ENCODE results near the gene TMEM243. TPM values are rescaled to one million over a fixed set of nuclear protein-coding genes. Genes with fewer than 3 reads are reported as not detected.

TMEM243 gene
- total and polyA plus RNA-seq, 10 of the 15 experiments (the other 5 are each of a cell fraction or from before 2014, with no cell fraction given), result 47.8 to 170 (median 77.9) TPM

DNA sequence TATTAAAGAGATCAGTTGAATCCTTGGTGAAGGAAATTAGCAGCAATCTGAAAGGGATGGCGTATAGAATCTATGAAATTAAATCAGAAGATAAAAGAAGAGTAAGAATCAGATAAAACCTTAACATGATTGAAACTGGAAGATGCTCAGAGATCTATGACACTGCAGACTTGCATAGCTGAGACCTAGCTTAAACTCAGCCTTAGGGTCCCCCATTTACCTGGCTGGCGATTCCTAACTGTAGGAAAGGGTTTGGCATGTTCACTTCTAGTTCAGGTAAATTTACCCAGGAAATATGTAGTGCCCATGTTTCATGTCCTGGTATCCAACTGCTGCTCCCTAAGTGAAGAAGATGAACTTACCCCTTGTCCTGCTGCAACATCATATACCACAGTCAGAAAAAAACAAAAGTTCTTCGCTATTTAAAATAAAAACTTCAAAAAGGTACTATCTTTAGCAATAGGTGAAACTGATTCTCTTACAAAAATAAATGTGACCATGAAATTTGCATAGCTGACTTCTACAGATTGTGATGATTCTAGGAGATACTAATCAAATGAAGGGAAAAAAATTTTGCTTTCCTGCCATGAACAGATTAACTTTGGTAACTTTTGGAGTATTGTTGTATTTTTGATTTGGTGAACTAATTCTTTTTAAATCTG, 47.8 kb upstream of the TMEM243 start (continued):
- TF ChIP-seq MEF2A (IDR thresholded peaks at IDR 0.05; ENCODE audit: insufficient read depth, low read depth, low read length) (peak; percentile 93), RUNX3 (IDR thresholded peaks at IDR 0.05; ENCODE audit: low read length) (peak; percentile 80), CBX5 (IDR thresholded peaks at IDR 0.05; ENCODE audit: low read depth) (no peak), FOXM1 (IDR thresholded peaks at IDR 0.05; ENCODE audit: low read depth, low read length) (peak; percentile 29; the same call in 1 of the 2 replicates), FOS (IDR thresholded peaks at IDR 0.05; ENCODE audit: borderline replicate concordance, extremely low read depth, insufficient read length) (no peak), SPI1 (IDR thresholded peaks at IDR 0.05; ENCODE audit: borderline replicate concordance, insufficient read depth, low read depth, low read length) (no peak), SMAD5 (IDR thresholded peaks at IDR 0.05; ENCODE audit: low read depth) (no peak)
- TF ChIP-seq, protein P1, sequence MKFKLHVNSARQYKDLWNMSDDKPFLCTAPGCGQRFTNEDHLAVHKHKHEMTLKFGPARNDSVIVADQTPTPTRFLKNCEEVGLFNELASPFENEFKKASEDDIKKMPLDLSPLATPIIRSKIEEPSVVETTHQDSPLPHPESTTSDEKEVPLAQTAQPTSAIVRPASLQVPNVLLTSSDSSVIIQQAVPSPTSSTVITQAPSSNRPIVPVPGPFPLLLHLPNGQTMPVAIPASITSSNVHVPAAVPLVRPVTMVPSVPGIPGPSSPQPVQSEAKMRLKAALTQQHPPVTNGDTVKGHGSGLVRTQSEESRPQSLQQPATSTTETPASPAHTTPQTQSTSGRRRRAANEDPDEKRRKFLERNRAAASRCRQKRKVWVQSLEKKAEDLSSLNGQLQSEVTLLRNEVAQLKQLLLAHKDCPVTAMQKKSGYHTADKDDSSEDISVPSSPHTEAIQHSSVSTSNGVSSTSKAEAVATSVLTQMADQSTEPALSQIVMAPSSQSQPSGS (IDR thresholded peaks at IDR 0.05; ENCODE audit: low read length), result 0 out of 2 replicates have a peak, but pooled peaks have one; percentile 45

DNA sequence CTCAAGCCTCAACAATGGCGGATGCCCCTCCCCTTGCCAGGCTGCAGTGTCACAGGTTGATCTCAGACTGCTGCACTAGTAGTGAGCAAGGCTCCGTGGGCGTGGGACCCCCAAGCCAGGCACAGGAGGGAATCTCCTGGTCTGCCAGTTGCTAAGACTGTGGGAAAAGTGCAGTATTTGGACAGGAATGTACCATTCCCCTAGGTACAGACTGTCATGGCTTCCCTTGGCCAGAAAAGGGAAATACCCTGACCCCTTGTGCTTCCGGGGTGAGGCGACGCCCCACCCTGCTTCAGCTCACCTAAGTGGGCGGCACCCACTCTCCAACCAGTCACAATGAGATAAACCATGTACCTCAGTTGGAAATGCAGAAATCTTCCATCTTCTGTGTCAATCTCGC, 44.0 kb upstream of the TMEM243 start:
- no peaks in the 10 kb centered on the region for H3K36me3 ChIP-seq (ENCODE audit: control insufficient read depth in 2 of 2, insufficient read depth in 2 of 2, low read length in 1 of 2)
- WGBS (ENCODE audit: insufficient coverage, insufficient replicate concordance, low lambda C conversion rate, missing lambda C conversion rate), result 53% methylated on average over 8 of the region's 8 CpGs
- no peaks in the 10 kb centered on the region for H3K79me2 ChIP-seq (ENCODE audit: control insufficient read depth, insufficient read depth, low read length)
- RAD21 ChIA-PET (ENCODE audit: unreplicated experiment), result no interaction called here
- FAIRE-seq (no peak), ATAC-seq (no peak), DNase-seq (ENCODE audit: low read depth, low spot score) (no peak)
- no TSS peak for BruUV-seq (replicated peaks)
- no peak overlapping the region for H3K9ac ChIP-seq (ENCODE audit: control insufficient read depth, insufficient read depth, low read length)
- SMC1A ChIA-PET (ENCODE audit: uncharacterized antibody, unreplicated experiment), result no interaction called here
- no peaks in the 10 kb centered on the region for H3K27me3 ChIP-seq (replicated peaks in 1 of 2; ENCODE audit: control insufficient read depth in 2 of 2, insufficient read depth in 2 of 2, low read length in 1 of 2)
- POLR2A ChIA-PET, result interaction anchor here (0.7 kb wide), 1 partner anchor 170 kb away, joined by 4 read pairs; no protein-coding TSS in a partner anchor
- H3K27ac ChIP-seq (ENCODE audit: control insufficient read depth, insufficient read depth), result no peak overlapping the region
- H3K4me2 ChIP-seq (ENCODE audit: control insufficient read depth, insufficient read depth), result no peak overlapping the region
- H2AFZ ChIP-seq (ENCODE audit: control insufficient read depth, low read depth, low read length), result no peak overlapping the region
- peaks cover 2% of the 10 kb centered on the region; the same call in 1 of the 3 replicates for H3K9me3 ChIP-seq (replicated peaks; ENCODE audit: control insufficient read depth, insufficient read depth, low read length)
- CTCF ChIA-PET, result no interaction called here
- no peaks in the 10 kb centered on the region for H4K20me1 ChIP-seq (ENCODE audit: control insufficient read depth, insufficient read depth)
- intact Hi-C loops (cut with micrococcal nuclease; ENCODE audit: unreplicated experiment) (no loop called here), in situ Hi-C loops (cut with MboI) (no loop called here)
- peaks cover 9% of the 10 kb centered on the region; the same call in 1 of the 2 replicates for H3K4me1 ChIP-seq (ENCODE audit: control insufficient read depth, insufficient read depth, low read length)
- no peak overlapping the region for H3K4me3 ChIP-seq
- TF ChIP-seq, protein P2, sequence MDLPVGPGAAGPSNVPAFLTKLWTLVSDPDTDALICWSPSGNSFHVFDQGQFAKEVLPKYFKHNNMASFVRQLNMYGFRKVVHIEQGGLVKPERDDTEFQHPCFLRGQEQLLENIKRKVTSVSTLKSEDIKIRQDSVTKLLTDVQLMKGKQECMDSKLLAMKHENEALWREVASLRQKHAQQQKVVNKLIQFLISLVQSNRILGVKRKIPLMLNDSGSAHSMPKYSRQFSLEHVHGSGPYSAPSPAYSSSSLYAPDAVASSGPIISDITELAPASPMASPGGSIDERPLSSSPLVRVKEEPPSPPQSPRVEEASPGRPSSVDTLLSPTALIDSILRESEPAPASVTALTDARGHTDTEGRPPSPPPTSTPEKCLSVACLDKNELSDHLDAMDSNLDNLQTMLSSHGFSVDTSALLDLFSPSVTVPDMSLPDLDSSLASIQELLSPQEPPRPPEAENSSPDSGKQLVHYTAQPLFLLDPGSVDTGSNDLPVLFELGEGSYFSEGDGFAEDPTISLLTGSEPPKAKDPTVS (IDR thresholded peaks at IDR 0.05; ENCODE audit: low read depth, low read length), result no peak
- TF ChIP-seq NFIC (IDR thresholded peaks at IDR 0.05; ENCODE audit: low read depth, low read length) (no peak), IKZF2 (IDR thresholded peaks at IDR 0.05) (no peak), CBX5 (IDR thresholded peaks at IDR 0.05; ENCODE audit: low read depth) (no peak), FOXK2 (IDR thresholded peaks at IDR 0.05) (no peak), RBBP5 (conservative IDR thresholded peaks at IDR 0.05) (no peak)
- TF ChIP-seq, protein P3, sequence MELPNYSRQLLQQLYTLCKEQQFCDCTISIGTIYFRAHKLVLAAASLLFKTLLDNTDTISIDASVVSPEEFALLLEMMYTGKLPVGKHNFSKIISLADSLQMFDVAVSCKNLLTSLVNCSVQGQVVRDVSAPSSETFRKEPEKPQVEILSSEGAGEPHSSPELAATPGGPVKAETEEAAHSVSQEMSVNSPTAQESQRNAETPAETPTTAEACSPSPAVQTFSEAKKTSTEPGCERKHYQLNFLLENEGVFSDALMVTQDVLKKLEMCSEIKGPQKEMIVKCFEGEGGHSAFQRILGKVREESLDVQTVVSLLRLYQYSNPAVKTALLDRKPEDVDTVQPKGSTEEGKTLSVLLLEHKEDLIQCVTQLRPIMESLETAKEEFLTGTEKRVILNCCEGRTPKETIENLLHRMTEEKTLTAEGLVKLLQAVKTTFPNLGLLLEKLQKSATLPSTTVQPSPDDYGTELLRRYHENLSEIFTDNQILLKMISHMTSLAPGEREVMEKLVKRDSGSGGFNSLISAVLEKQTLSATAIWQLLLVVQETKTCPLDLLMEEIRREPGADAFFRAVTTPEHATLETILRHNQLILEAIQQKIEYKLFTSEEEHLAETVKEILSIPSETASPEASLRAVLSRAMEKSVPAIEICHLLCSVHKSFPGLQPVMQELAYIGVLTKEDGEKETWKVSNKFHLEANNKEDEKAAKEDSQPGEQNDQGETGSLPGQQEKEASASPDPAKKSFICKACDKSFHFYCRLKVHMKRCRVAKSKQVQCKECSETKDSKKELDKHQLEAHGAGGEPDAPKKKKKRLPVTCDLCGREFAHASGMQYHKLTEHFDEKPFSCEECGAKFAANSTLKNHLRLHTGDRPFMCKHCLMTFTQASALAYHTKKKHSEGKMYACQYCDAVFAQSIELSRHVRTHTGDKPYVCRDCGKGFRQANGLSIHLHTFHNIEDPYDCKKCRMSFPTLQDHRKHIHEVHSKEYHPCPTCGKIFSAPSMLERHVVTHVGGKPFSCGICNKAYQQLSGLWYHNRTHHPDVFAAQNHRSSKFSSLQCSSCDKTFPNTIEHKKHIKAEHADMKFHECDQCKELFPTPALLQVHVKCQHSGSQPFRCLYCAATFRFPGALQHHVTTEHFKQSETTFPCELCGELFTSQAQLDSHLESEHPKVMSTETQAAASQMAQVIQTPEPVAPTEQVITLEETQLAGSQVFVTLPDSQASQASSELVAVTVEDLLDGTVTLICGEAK (IDR thresholded peaks at IDR 0.05; ENCODE audit: borderline replicate concordance), result no peak
- TF ChIP-seq, protein P4, sequence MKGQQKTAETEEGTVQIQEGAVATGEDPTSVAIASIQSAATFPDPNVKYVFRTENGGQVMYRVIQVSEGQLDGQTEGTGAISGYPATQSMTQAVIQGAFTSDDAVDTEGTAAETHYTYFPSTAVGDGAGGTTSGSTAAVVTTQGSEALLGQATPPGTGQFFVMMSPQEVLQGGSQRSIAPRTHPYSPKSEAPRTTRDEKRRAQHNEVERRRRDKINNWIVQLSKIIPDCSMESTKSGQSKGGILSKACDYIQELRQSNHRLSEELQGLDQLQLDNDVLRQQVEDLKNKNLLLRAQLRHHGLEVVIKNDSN (IDR thresholded peaks at IDR 0.05; ENCODE audit: borderline replicate concordance, extremely low read length, insufficient read depth, low read depth, low read length), result no peak

Measured in GM12878 (cell line).